Measurements from ENCODE around the gene DISP2. TPM values are rescaled to one million over a fixed set of nuclear protein-coding genes. Genes with fewer than 3 reads are reported as not detected.

Gene DISP2
- 0.25 to 3.3 TPM (median 1.6 TPM) in 5 replicates for total RNA-seq (2022; extraction: Qiagen RNA extraction; ENCODE audit: low read depth)

DNA sequence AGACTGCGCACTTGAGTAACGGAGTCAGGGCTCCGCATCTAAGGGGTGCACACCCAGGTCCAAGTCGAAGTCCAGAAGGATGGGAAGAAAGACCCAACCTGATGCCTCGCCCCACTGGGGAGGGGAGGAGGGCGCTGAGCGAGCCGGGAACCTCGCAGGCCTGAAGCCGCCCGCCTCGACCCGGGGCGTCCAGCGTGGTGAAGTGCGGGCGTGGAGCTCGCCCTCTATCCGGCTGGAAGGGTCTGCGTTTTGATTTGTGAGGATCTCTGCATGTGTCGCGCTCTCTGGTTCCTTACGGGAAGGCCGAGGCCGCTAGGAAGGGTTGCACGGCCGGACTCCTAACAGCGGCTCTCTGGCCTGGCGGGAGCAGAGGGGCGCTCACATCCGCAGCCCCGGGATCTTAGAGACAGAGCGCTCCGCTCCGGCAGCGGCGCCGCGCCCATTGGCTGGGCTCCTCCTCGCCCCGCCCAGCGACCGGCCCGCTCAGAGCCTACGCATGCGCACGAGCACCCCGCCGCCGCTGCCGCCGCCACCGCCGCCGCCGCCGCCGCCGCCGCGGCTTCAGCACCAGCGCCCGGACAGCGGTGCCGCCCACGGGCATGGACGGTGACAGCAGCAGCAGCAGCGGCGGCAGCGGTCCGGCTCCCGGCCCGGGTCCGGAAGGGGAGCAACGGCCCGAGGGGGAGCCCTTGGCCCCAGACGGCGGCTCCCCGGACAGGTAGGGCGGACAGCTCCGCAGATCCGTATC lies at the start of gene DISP2:
Gene DISP2, plus strand, starts transcription at position 497 of the 748 bp plus-strand sequence. Its CDS starts 103 bp downstream, at position 600.

GRCh38 chr15:40323239-40323952 lies 34.6 kb upstream of the DISP2 start, which contains the start of gene INAFM2:
Gene INAFM2, plus strand, starts transcription at chr15:40323692. Its CDS starts 364 bp downstream, at chr15:40324056.

DNA sequence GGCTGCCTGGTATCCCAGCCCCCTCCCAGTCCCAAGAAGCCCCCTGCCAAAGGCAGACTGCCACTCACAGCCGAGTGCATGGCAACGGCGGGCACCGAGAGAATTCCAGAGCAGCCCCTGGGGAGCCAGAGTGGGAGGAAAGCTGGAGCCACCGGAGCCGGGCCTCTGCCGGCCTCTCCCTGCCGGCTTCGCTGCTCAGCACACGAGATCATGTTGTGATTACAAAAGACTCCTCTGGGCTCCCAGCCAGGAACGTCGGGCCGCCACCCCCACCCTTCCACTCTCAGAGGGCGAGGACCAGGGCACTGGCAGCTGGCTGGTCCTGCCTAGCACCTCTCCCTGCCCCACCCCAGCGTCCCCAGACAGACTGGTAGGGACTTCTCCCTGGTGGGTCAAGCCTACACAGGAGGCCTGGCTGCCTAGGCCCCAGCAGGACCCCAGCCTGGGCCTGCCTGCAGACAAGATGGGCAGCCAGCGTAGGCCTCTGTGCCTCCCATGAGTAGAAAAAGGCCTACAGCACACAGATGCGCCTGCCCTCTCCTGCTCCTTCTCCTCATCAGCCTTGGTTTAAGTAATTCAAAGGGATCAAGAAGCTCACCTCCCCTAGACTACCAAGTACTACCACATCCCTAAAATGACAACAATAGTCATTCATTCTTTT lies 17.1 kb upstream of the DISP2 start, which contains the start of gene CCDC9B:
Gene CCDC9B, minus strand, starts transcription at position 200 of the 661 bp plus-strand sequence. Its CDS starts 120 bp downstream, at position 80.

GRCh38 chr15:40382580-40383456 lies 24.8 kb downstream of the DISP2 start, which contains the start of gene KNSTRN:
Gene KNSTRN, plus strand, starts transcription at chr15:40382721. Its CDS starts 115 bp downstream, at chr15:40382836.

GRCh38 chr15:40405501-40406381 lies 47.7 kb downstream of the DISP2 start, which contains the start of gene IVD:
Gene IVD, plus strand, starts transcription at chr15:40405795. Its CDS starts 33 bp downstream, at chr15:40405828.

Other genes with a start within 250 kb of the DISP2 start
- 0.87 to 1.6 TPM (median 1.1 TPM) in 5 replicates for gene BMF, start 249.3 kb upstream of the DISP2 start, total RNA-seq (2022; extraction: Qiagen RNA extraction; ENCODE audit: low read depth)
- gene BUB1B, start 197.2 kb upstream of the DISP2 start, total RNA-seq (2022; extraction: Qiagen RNA extraction; ENCODE audit: low read depth): 26.5 to 37.3 TPM (median 28.9 TPM) in 5 replicates
- gene PAK6, start 119.2 kb upstream of the DISP2 start, total RNA-seq (2022; extraction: Qiagen RNA extraction; ENCODE audit: low read depth): 0.09 to 0.38 TPM (median 0.29 TPM) in 5 replicates
- gene ANKRD63, start 75.2 kb upstream of the DISP2 start, total RNA-seq (2022; extraction: Qiagen RNA extraction; ENCODE audit: low read depth): 0.21 to 0.67 TPM (median 0.35 TPM) in 4 of 5 replicates, not detected in the other
- 0.55 to 1.2 TPM (median 1.1 TPM) in 5 replicates for gene PLCB2, start 50.3 kb upstream of the DISP2 start, total RNA-seq (2022; extraction: Qiagen RNA extraction; ENCODE audit: low read depth)
- gene INAFM2, start 34.5 kb upstream of the DISP2 start, total RNA-seq (2022; extraction: Qiagen RNA extraction; ENCODE audit: low read depth): 4.1 to 8.1 TPM (median 5.3 TPM) in 5 replicates
- gene CCDC9B, start 17.3 kb upstream of the DISP2 start, total RNA-seq (2022; extraction: Qiagen RNA extraction; ENCODE audit: low read depth): 17.9 to 24.7 TPM (median 19.2 TPM) in 5 replicates
- not detected in 5 replicates for gene PHGR1, start 7.2 kb upstream of the DISP2 start, total RNA-seq (2022; extraction: Qiagen RNA extraction; ENCODE audit: low read depth)
- 43.5 to 65.7 TPM (median 44.9 TPM) in 5 replicates for gene KNSTRN, start 24.5 kb downstream of the DISP2 start, total RNA-seq (2022; extraction: Qiagen RNA extraction; ENCODE audit: low read depth)
- 8.7 to 13.0 TPM (median 11.9 TPM) in 5 replicates for gene IVD, start 47.6 kb downstream of the DISP2 start, total RNA-seq (2022; extraction: Qiagen RNA extraction; ENCODE audit: low read depth)
- 9.1 to 12.4 TPM (median 11.5 TPM) in 5 replicates for gene BAHD1, start 82.7 kb downstream of the DISP2 start, total RNA-seq (2022; extraction: Qiagen RNA extraction; ENCODE audit: low read depth)
- 13.0 to 21.4 TPM (median 18.1 TPM) in 5 replicates for gene CHST14, start 112.8 kb downstream of the DISP2 start, total RNA-seq (2022; extraction: Qiagen RNA extraction; ENCODE audit: low read depth)
- gene CCDC32, start 206.8 kb downstream of the DISP2 start, total RNA-seq (2022; extraction: Qiagen RNA extraction; ENCODE audit: low read depth): 14.5 to 27.4 TPM (median 16.9 TPM) in 5 replicates
- gene RPUSD2, start 211.1 kb downstream of the DISP2 start, total RNA-seq (2022; extraction: Qiagen RNA extraction; ENCODE audit: low read depth): 13.2 to 16.3 TPM (median 15.1 TPM) in 5 replicates
- gene KNL1, start 236.0 kb downstream of the DISP2 start, total RNA-seq (2022; extraction: Qiagen RNA extraction; ENCODE audit: low read depth): 3.8 to 8.3 TPM (median 6.8 TPM) in 5 replicates